ENCODE measurements around the gene C2orf76.
"Not testable (repeated sequence)": the region's sequence is repeated elsewhere in the genome, so short reads cannot be mapped to it uniquely, and the experiment has no call there.

- TF ChIP-seq POLR2A, CTCF (IDR thresholded peaks at IDR 0.05): not testable (repeated sequence)
These were observed 9.8 kb upstream of the C2orf76 start for GRCh38 chr2:119376406-119376805.

Measured in uterus (tissue), 2 donors.